ENCODE measurements around the gene GIT1.
"Not testable (repeated sequence)": the region's sequence is repeated elsewhere in the genome, so short reads cannot be mapped to it uniquely, and the experiment has no call there.

Gene GIT1

GRCh38 chr17:29559640-29560039 lies 29.8 kb downstream of the GIT1 start:
- no peak overlapping the region for H3K27ac ChIP-seq (ENCODE audit: low read depth, low read length)
- no peaks in the 10 kb centered on the region for H3K4me1 ChIP-seq (ENCODE audit: control insufficient read depth, insufficient read depth, low read length)
- no peak overlapping the region for H3K4me3 ChIP-seq (ENCODE audit: low read depth, low read length)
- no peaks in the 10 kb centered on the region for H3K36me3 ChIP-seq (ENCODE audit: control insufficient read depth, insufficient read depth, low read length)
- no peaks in the 10 kb centered on the region for H3K9me3 ChIP-seq (ENCODE audit: control insufficient read depth, insufficient read depth, low read length)
- no peak overlapping the region for H3K9ac ChIP-seq (ENCODE audit: low read depth, low read length)
- peaks cover 7% of the 10 kb centered on the region for H3K27me3 ChIP-seq (ENCODE audit: control insufficient read depth, insufficient read depth, low read length)

GRCh38 chr17:29558139-29558538 lies 31.3 kb downstream of the GIT1 start:
- not testable (repeated sequence) for H3K36me3 ChIP-seq (ENCODE audit: control insufficient read depth, insufficient read depth, low read length); H3K4me1 ChIP-seq (ENCODE audit: control insufficient read depth, insufficient read depth, low read length); H3K9ac ChIP-seq (ENCODE audit: low read depth, low read length); H3K27me3 ChIP-seq (ENCODE audit: control insufficient read depth, insufficient read depth, low read length); H3K4me3 ChIP-seq (ENCODE audit: low read depth, low read length); H3K27ac ChIP-seq (ENCODE audit: low read depth, low read length); H3K9me3 ChIP-seq (ENCODE audit: control insufficient read depth, insufficient read depth, low read length)

- no peak overlapping the region for H3K4me3 ChIP-seq (ENCODE audit: low read depth, low read length)
- H3K9ac ChIP-seq (ENCODE audit: low read depth, low read length), result no peak overlapping the region
- H3K4me1 ChIP-seq (ENCODE audit: control insufficient read depth, insufficient read depth, low read length), result no peaks in the 10 kb centered on the region
- no peaks in the 10 kb centered on the region for H3K9me3 ChIP-seq (ENCODE audit: control insufficient read depth, insufficient read depth, low read length)
- H3K27me3 ChIP-seq (ENCODE audit: control insufficient read depth, insufficient read depth, low read length), result no peaks in the 10 kb centered on the region
- H3K36me3 ChIP-seq (ENCODE audit: control insufficient read depth, insufficient read depth, low read length), result no peaks in the 10 kb centered on the region
- H3K27ac ChIP-seq (ENCODE audit: low read depth, low read length), result no peak overlapping the region
These were observed 31.7 kb downstream of the GIT1 start for GRCh38 chr17:29557739-29558116.

GRCh38 chr17:29557085-29557738 lies 32.2 kb downstream of the GIT1 start:
- Histone ChIP-seq H3K27me3 (ENCODE audit: control insufficient read depth, insufficient read depth, low read length) (no peaks in the 10 kb centered on the region), H3K4me3 (ENCODE audit: low read depth, low read length) (no peak overlapping the region), H3K27ac (ENCODE audit: low read depth, low read length) (no peak overlapping the region), H3K9me3 (ENCODE audit: control insufficient read depth, insufficient read depth, low read length) (no peaks in the 10 kb centered on the region), H3K9ac (ENCODE audit: low read depth, low read length) (no peak overlapping the region), H3K4me1 (ENCODE audit: control insufficient read depth, insufficient read depth, low read length) (no peaks in the 10 kb centered on the region), H3K36me3 (ENCODE audit: control insufficient read depth, insufficient read depth, low read length) (no peaks in the 10 kb centered on the region)

- H3K4me1 ChIP-seq (ENCODE audit: control insufficient read depth, insufficient read depth, low read length), result no peaks in the 10 kb centered on the region
- H3K4me3 ChIP-seq (ENCODE audit: low read depth, low read length), result no peak overlapping the region
- H3K27me3 ChIP-seq (ENCODE audit: control insufficient read depth, insufficient read depth, low read length), result no peaks in the 10 kb centered on the region
- no peaks in the 10 kb centered on the region for H3K36me3 ChIP-seq (ENCODE audit: control insufficient read depth, insufficient read depth, low read length)
- no peak overlapping the region for H3K9ac ChIP-seq (ENCODE audit: low read depth, low read length)
- H3K9me3 ChIP-seq (ENCODE audit: control insufficient read depth, insufficient read depth, low read length), result no peaks in the 10 kb centered on the region
- no peak overlapping the region for H3K27ac ChIP-seq (ENCODE audit: low read depth, low read length)
These were observed 33.6 kb downstream of the GIT1 start for GRCh38 chr17:29555840-29556239.

GRCh38 chr17:29549177-29549923 lies 40.1 kb downstream of the GIT1 start:
- no peak overlapping the region for H3K9ac ChIP-seq (ENCODE audit: low read depth, low read length)
- H3K9me3 ChIP-seq (ENCODE audit: control insufficient read depth, insufficient read depth, low read length), result no peaks in the 10 kb centered on the region
- H3K4me1 ChIP-seq (ENCODE audit: control insufficient read depth, insufficient read depth, low read length), result peaks cover 11% of the 10 kb centered on the region; the same call in 1 of the 2 replicates
- no peaks in the 10 kb centered on the region for H3K27me3 ChIP-seq (ENCODE audit: control insufficient read depth, insufficient read depth, low read length)
- H3K36me3 ChIP-seq (ENCODE audit: control insufficient read depth, insufficient read depth, low read length), result peaks cover 7% of the 10 kb centered on the region
- H3K27ac ChIP-seq (ENCODE audit: low read depth, low read length), result no peak overlapping the region
- no peak overlapping the region for H3K4me3 ChIP-seq (ENCODE audit: low read depth, low read length)

- Histone ChIP-seq H3K27ac (ENCODE audit: low read depth, low read length) (no peak overlapping the region), H3K9me3 (ENCODE audit: control insufficient read depth, insufficient read depth, low read length) (no peaks in the 10 kb centered on the region), H3K36me3 (ENCODE audit: control insufficient read depth, insufficient read depth, low read length) (peaks cover 32% of the 10 kb centered on the region), H3K27me3 (ENCODE audit: control insufficient read depth, insufficient read depth, low read length) (no peaks in the 10 kb centered on the region), H3K4me3 (ENCODE audit: low read depth, low read length) (no peak overlapping the region), H3K4me1 (ENCODE audit: control insufficient read depth, insufficient read depth, low read length) (peaks cover 11% of the 10 kb centered on the region; the same call in 1 of the 2 replicates), H3K9ac (ENCODE audit: low read depth, low read length) (no peak overlapping the region)
These were observed 42.6 kb downstream of the GIT1 start for GRCh38 chr17:29546830-29547229.

- no peak overlapping the region for H3K27ac ChIP-seq (ENCODE audit: low read depth, low read length)
- H3K27me3 ChIP-seq (ENCODE audit: control insufficient read depth, insufficient read depth, low read length), result no peaks in the 10 kb centered on the region
- no peak overlapping the region for H3K4me3 ChIP-seq (ENCODE audit: low read depth, low read length)
- peaks cover 11% of the 10 kb centered on the region; the same call in 1 of the 2 replicates for H3K4me1 ChIP-seq (ENCODE audit: control insufficient read depth, insufficient read depth, low read length)
- peaks cover 36% of the 10 kb centered on the region for H3K36me3 ChIP-seq (ENCODE audit: control insufficient read depth, insufficient read depth, low read length)
- no peaks in the 10 kb centered on the region for H3K9me3 ChIP-seq (ENCODE audit: control insufficient read depth, insufficient read depth, low read length)
- H3K9ac ChIP-seq (ENCODE audit: low read depth, low read length), result no peak overlapping the region
These were observed 43.4 kb downstream of the GIT1 start for GRCh38 chr17:29546085-29546484.

- no peaks in the 10 kb centered on the region for H3K4me1 ChIP-seq (ENCODE audit: control insufficient read depth, insufficient read depth, low read length)
- H3K27ac ChIP-seq (ENCODE audit: low read depth, low read length), result no peak overlapping the region
- peaks cover 49% of the 10 kb centered on the region for H3K36me3 ChIP-seq (ENCODE audit: control insufficient read depth, insufficient read depth, low read length)
- no peaks in the 10 kb centered on the region for H3K27me3 ChIP-seq (ENCODE audit: control insufficient read depth, insufficient read depth, low read length)
- H3K9ac ChIP-seq (ENCODE audit: low read depth, low read length), result no peak overlapping the region
- no peaks in the 10 kb centered on the region for H3K9me3 ChIP-seq (ENCODE audit: control insufficient read depth, insufficient read depth, low read length)
- H3K4me3 ChIP-seq (ENCODE audit: low read depth, low read length), result no peak overlapping the region
These were observed 45.4 kb downstream of the GIT1 start for GRCh38 chr17:29544066-29544465.

- no peak overlapping the region for H3K9ac ChIP-seq (ENCODE audit: low read depth, low read length)
- no peaks in the 10 kb centered on the region for H3K4me1 ChIP-seq (ENCODE audit: control insufficient read depth, insufficient read depth, low read length)
- H3K4me3 ChIP-seq (ENCODE audit: low read depth, low read length), result no peak overlapping the region
- no peaks in the 10 kb centered on the region for H3K9me3 ChIP-seq (ENCODE audit: control insufficient read depth, insufficient read depth, low read length)
- no peak overlapping the region for H3K27ac ChIP-seq (ENCODE audit: low read depth, low read length)
- peaks cover 67% of the 10 kb centered on the region for H3K36me3 ChIP-seq (ENCODE audit: control insufficient read depth, insufficient read depth, low read length)
- H3K27me3 ChIP-seq (ENCODE audit: control insufficient read depth, insufficient read depth, low read length), result no peaks in the 10 kb centered on the region
These were observed 55.5 kb downstream of the GIT1 start for GRCh38 chr17:29533976-29534375.

GRCh38 chr17:29526322-29526721 lies 63.1 kb downstream of the GIT1 start:
- no peaks in the 10 kb centered on the region for H3K4me1 ChIP-seq (ENCODE audit: control insufficient read depth, insufficient read depth, low read length)
- peaks cover 62% of the 10 kb centered on the region for H3K36me3 ChIP-seq (ENCODE audit: control insufficient read depth, insufficient read depth, low read length)
- no peak overlapping the region for H3K4me3 ChIP-seq (ENCODE audit: low read depth, low read length)
- H3K27me3 ChIP-seq (ENCODE audit: control insufficient read depth, insufficient read depth, low read length), result no peaks in the 10 kb centered on the region
- no peaks in the 10 kb centered on the region for H3K9me3 ChIP-seq (ENCODE audit: control insufficient read depth, insufficient read depth, low read length)
- H3K27ac ChIP-seq (ENCODE audit: low read depth, low read length), result no peak overlapping the region
- no peak overlapping the region for H3K9ac ChIP-seq (ENCODE audit: low read depth, low read length)
